Testis (tissue), 2 donors: ENCODE results near the gene TTC28.

Experiments used
- POLR2A ChIP-seq: fragments of 450-650 bp; IDR thresholded peaks from one replicate; pipeline ENCODE4 v1.6.1; 2017; ENCODE audit warnings: antibody characterized with exemption, mild to moderate bottlenecking, moderate library complexity
- TF ChIP-seq, protein P1 (sequence below), 3 experiments: fragments of 450-650 bp in 2 of 3; fragments of 200-600 bp in 1 of 3; sonication (generic) in 1 of 3; IDR thresholded peaks; one replicate each; pipeline ENCODE4 v1.5.1; 2016 to 2019; ENCODE audit warnings: antibody characterized with exemption in 3 of 3, mild to moderate bottlenecking in 2 of 3, moderate library complexity in 1 of 3

DNA sequence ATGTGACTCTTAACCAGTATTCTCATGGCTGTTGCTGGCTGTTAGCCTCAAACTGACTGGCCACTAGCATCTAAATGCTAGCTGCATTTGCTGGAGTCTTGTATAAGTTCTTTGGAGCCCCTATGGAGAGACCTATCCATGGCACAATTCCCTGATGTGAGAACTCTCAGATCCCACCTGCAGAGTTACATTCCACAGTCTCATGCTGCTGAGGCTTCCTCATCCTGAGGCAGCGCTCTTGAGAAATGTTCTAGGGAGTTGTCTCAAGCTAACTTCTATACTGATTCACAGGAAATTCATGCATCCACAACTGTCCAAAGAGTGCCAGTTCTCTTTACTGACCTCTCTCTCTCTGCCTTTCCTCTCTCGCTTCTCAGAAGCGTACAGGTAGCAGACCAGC, 542.6 kb downstream of the TTC28 start:
- TF ChIP-seq, protein P1, sequence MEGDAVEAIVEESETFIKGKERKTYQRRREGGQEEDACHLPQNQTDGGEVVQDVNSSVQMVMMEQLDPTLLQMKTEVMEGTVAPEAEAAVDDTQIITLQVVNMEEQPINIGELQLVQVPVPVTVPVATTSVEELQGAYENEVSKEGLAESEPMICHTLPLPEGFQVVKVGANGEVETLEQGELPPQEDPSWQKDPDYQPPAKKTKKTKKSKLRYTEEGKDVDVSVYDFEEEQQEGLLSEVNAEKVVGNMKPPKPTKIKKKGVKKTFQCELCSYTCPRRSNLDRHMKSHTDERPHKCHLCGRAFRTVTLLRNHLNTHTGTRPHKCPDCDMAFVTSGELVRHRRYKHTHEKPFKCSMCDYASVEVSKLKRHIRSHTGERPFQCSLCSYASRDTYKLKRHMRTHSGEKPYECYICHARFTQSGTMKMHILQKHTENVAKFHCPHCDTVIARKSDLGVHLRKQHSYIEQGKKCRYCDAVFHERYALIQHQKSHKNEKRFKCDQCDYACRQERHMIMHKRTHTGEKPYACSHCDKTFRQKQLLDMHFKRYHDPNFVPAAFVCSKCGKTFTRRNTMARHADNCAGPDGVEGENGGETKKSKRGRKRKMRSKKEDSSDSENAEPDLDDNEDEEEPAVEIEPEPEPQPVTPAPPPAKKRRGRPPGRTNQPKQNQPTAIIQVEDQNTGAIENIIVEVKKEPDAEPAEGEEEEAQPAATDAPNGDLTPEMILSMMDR (IDR thresholded peaks at IDR 0.05): no peak
- TF ChIP-seq POLR2A: no peak
